ENCODE measurements around the gene DNAJB8.

DNA sequence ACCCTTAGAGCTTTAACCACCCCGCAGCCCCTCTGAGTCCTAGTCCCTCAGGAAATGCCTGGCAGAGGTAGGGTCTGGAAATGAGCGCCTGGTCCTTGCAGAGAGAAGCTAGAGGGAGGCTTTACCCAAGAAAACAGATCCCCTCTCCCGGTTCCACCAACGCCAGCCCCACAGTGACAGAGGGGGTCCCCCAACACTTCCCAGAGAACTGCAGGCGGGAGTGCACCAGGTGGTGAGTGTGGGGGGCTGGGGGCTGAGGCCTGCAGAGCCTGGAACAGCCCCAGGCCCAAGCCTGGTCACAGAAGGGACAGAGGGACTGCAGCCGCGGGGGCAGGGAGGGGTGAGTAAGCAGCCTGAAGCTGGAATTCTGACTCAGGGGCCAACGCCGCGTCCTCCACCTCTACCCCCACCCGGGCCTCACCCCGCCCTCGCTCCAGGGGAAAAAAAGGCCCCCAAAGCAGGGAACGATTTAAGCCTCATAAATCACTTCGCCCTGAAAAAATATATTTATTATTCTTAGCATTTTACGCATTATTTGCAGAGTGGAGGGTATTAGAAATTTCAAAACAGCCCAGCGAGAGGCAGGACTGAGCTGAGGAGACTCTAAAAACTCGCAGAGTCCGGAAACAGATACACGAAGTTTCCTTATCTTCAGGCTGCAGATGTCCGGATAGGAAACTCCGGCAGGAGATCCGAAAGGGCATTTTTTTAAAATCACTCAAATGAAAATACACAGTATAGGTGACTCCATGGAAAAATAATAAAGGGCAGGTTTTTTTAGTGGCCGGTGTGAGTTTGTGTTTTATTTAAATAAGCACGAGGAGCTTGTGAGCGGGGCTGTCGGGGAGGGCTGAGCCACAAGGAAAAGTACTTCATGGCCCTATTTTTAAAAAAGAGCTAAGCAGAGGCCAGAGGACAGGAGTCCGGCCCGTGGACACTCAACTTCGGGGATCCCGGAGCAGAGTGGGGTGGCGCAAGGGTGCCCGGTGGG is 16.3 kb upstream of the DNAJB8 start:
- no peak for TF ChIP-seq POLR2A (IDR thresholded peaks at IDR 0.05; ENCODE audit: low read depth)
- TF ChIP-seq, protein P1, sequence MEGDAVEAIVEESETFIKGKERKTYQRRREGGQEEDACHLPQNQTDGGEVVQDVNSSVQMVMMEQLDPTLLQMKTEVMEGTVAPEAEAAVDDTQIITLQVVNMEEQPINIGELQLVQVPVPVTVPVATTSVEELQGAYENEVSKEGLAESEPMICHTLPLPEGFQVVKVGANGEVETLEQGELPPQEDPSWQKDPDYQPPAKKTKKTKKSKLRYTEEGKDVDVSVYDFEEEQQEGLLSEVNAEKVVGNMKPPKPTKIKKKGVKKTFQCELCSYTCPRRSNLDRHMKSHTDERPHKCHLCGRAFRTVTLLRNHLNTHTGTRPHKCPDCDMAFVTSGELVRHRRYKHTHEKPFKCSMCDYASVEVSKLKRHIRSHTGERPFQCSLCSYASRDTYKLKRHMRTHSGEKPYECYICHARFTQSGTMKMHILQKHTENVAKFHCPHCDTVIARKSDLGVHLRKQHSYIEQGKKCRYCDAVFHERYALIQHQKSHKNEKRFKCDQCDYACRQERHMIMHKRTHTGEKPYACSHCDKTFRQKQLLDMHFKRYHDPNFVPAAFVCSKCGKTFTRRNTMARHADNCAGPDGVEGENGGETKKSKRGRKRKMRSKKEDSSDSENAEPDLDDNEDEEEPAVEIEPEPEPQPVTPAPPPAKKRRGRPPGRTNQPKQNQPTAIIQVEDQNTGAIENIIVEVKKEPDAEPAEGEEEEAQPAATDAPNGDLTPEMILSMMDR (IDR thresholded peaks at IDR 0.05) = no peak
- no peak for TF ChIP-seq EP300 (IDR thresholded peaks at IDR 0.05)
